ENCODE results near the gene STPG2. TPM values are rescaled to one million over a fixed set of nuclear protein-coding genes. Genes with fewer than 3 reads are reported as not detected.

STPG2 gene
- polyA plus RNA-seq, 3 donors = 0.51 to 0.65 (median 0.53) TPM

- no peak for DNase-seq (ENCODE audit: extremely low read depth in 1 of 11, low read depth in 9 of 11, low spot score in 4 of 11)
Measured at GRCh38 chr4:97868097-97868496, 275.2 kb downstream of the STPG2 start.

GRCh38 chr4:97867557-97868091 is 275.7 kb downstream of the STPG2 start:
- DNase-seq (ENCODE audit: extremely low read depth in 1 of 11, low read depth in 9 of 11, low spot score in 4 of 11) = no peak

- peak in 6 of 11 donors; percentile 2 to 29 (median 6) for DNase-seq (ENCODE audit: extremely low read depth in 1 of 11, low read depth in 9 of 11, low spot score in 4 of 11)
Measured at GRCh38 chr4:97866821-97867556, 276.3 kb downstream of the STPG2 start.

GRCh38 chr4:97851115-97851514 is 292.2 kb downstream of the STPG2 start:
- no peak for DNase-seq (ENCODE audit: extremely low read depth in 1 of 11, low read depth in 9 of 11, low spot score in 4 of 11)

- DNase-seq (ENCODE audit: extremely low read depth in 1 of 11, low read depth in 9 of 11, low spot score in 4 of 11) = no peak
Measured at GRCh38 chr4:97845758-97846157, 297.5 kb downstream of the STPG2 start.

DNA sequence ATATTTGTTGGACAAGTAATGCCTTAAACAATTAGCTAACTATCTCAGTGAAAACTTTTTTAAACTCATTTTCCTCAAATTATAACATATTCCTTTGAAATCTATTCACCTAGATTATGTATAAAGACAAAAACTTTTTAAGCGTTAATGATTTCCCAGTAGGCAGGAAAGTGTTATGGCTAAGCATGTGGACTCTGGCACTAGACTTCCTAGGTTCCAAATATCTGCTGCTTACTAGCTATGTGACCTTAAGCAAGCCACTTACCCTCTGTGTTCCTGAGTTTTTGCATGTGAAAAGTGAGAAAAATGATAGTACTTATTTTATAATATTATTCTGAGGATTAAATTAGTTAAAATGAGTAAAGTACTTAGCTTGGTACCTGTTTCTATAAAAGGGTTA is 301.8 kb downstream of the STPG2 start:
- no peak for DNase-seq (ENCODE audit: extremely low read depth in 1 of 11, low read depth in 9 of 11, low spot score in 4 of 11)

DNA sequence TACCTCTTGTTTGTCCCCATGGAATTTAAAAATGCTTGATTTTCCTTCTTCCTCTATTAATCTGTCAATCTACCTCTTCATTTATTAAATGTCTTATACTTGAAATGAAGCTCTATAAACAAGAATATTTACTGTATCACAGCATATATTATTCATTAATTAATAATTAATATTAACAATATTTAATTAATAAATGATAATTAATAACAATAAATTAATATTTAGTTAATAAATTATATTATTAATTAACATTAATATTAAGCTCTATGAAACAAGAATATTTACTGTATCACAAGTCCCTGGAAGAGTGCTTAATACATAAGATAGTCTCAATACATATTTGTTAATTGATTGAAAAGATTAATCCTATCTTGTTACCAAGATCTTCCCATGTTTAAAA is 306.6 kb downstream of the STPG2 start:
- no peak for DNase-seq (ENCODE audit: extremely low read depth in 1 of 11, low read depth in 9 of 11, low spot score in 4 of 11)

GRCh38 chr4:97828646-97829045 is 314.6 kb downstream of the STPG2 start:
- DNase-seq (ENCODE audit: extremely low read depth in 1 of 11, low read depth in 9 of 11, low spot score in 4 of 11) = no peak

- no peak for DNase-seq (ENCODE audit: extremely low read depth in 1 of 11, low read depth in 9 of 11, low spot score in 4 of 11)
Measured at GRCh38 chr4:97819294-97819693, 324.0 kb downstream of the STPG2 start.

- no peak for DNase-seq (ENCODE audit: extremely low read depth in 1 of 11, low read depth in 9 of 11, low spot score in 4 of 11)
Measured at GRCh38 chr4:97812768-97813167, 330.5 kb downstream of the STPG2 start.

- DNase-seq (ENCODE audit: extremely low read depth in 1 of 11, low read depth in 9 of 11, low spot score in 4 of 11) = no peak
Measured at GRCh38 chr4:97786306-97786920, 356.9 kb downstream of the STPG2 start.

DNA sequence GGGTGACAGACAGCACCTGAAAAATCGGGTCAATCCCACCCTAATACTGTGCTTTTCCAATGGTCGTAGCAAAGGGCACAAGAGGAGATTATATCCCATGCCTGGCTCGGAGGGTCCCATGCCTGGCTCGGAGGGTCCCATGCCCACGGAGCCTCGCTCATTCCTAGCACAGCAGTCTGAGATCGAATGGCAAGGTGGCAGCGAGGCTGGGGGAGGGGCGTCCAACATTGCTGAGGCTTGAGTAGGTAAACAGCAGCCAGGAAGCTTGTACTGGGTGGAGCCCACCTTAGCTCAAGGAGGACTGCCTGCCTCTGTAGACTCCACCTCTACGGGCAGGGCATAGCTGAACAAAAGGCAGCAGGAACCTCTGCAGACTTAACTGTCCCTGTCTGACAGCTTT is 365.1 kb downstream of the STPG2 start:
- no peak for DNase-seq (ENCODE audit: extremely low read depth in 1 of 11, low read depth in 9 of 11, low spot score in 4 of 11)

- DNase-seq (ENCODE audit: extremely low read depth in 1 of 11, low read depth in 9 of 11, low spot score in 4 of 11) = no peak
Measured at GRCh38 chr4:97774347-97774989, 368.8 kb downstream of the STPG2 start.

DNA sequence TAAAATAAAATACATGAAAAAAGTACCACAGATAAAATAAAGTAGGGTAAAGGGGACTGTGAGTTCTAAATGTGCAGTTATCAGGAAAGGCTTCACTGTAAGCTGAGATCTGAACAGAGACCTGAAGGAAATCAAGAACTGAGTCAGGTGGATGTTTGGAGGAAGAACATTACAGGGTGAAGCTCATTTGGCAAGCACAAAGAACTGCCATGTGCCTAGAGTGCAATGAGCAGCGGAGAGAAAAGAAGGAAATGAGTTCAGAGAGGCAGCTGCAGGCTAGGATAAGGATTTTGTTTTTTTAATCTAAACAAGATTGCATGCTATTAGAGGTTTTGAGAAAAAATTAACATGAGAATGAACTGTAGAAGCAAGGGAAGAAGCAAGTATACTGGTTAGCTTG is 373.1 kb downstream of the STPG2 start:
- DNase-seq (ENCODE audit: extremely low read depth in 1 of 11, low read depth in 9 of 11, low spot score in 4 of 11) = no peak

DNA sequence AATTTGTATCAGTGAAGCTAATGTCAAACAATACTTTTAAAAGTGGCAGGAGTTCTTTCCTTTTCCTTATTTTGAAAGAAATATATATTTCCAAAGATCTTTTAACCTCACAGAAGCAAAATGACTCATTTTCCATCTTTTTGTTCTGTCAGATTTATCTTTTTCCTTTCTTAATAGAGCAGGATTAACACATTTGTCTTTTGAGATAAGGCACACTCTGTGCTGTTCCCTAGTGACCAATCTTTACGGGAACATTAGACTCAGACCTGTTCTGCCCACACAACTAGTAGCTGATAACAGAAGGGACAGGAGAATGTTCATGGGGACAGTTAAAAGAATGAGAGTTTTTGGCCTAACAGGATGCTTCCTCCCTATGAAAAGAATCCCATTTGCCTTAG is 381.2 kb downstream of the STPG2 start:
- no peak for DNase-seq (ENCODE audit: extremely low read depth in 1 of 11, low read depth in 9 of 11, low spot score in 4 of 11)

DNA sequence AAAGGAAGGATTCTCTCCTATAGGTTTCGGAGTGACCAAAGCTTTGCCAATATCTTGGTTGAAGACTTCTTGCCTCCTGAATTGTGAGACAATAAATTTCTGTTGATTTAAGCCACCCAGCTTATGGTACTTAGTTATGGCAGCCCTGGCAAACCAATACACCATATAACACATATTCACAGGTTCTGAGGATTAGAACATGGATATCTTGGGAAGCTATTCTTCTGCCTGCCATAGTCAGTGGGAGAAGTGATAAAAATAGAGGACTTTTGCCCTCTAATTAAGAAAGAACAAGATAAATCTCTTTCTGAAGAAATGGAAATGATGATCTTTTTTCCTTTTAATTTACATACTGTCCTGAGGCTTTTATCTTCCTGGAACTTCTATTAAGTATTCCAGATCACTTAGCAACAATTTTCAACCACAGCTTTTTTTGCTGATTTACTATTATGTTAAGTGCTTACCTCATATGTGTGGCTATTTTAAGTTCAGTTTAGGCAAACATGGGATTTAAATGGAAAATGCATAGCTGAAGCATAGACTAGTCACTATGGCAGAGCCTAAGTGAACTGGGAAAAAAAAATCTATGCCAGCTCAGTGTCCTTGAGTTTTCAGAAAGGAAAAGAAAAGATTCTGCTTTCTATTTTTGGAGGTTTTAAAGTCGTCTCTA is 381.7 kb downstream of the STPG2 start:
- DNase-seq (ENCODE audit: extremely low read depth in 1 of 11, low read depth in 9 of 11, low spot score in 4 of 11) = no peak

- no peak for DNase-seq (ENCODE audit: extremely low read depth in 1 of 11, low read depth in 9 of 11, low spot score in 4 of 11)
Measured at GRCh38 chr4:97759785-97760184, 383.5 kb downstream of the STPG2 start.

DNA sequence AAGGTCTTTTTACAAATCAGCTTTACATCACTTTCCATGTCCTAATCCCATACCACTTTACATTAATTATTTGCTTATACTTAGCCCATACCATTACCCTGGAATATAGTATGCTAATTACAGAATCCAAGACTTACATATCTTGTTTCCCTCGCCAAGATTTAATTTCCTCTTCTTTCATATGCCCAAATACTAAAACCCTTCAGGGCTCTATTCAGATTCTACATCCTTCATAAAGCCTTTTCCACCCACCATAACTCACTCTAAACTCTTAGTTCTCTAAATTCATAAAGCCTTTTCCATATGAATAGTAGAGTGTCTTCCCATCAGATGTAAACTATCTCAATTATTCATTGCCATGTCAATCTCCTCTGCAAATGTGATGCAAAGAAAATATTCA is 390.7 kb downstream of the STPG2 start:
- no peak for DNase-seq (ENCODE audit: extremely low read depth in 1 of 11, low read depth in 9 of 11, low spot score in 4 of 11)

DNA sequence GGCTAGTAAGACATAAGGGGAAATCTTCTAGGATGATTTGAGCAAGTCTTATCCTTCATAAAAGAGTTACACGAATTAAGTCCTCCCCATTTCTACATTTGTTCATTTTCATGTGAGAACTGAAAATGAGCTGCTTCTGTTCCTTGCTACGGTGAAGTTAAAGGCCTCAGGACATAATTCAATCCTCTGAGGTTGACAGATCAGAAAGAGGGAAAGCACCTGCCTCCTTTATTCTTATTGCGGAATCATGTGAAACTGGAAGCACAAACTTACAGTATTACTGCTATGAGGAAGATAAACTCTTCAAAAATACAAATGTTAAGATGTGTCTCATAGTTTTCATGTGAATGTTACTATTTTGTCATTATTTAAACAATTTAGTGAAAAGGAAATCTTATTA is 395.3 kb downstream of the STPG2 start:
- no peak for DNase-seq (ENCODE audit: extremely low read depth in 1 of 11, low read depth in 9 of 11, low spot score in 4 of 11)
